NT2/D1 (cell line): ENCODE data around the gene GNAZ.

Experiments used
- SUZ12 ChIP-seq: IDR thresholded peaks from 2 replicates; pipeline ENCODE4 v1.6.1; 2011; ENCODE audit not compliant: insufficient read length, insufficient read depth; ENCODE audit errors: extremely low read depth
- YY1 ChIP-seq: IDR thresholded peaks from 2 replicates; pipeline ENCODE4 v1.6.1; 2011; ENCODE audit not compliant: insufficient read length, insufficient read depth
- ZNF274 ChIP-seq: IDR thresholded peaks from 2 replicates; pipeline ENCODE4 v1.6.1; 2011; ENCODE audit warnings: mild to moderate bottlenecking, low read depth, low read length

DNA sequence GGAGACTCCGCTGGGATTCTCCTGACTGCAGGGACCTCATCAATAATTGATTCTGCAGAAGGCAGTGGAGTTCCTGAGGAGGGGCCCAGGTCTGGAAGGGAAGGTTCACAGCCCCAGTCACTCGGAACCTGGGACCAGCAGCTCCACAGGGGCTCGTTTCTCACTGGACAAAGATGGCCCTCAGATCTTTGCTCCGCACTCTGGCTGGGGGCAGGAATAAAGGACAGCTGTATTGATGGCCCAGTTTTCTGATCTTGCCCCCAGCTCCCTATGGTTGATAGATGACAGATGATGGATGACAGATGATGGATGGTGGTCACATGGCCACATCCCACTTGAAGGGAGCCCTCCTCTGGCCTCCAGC is 98.7 kb downstream of the GNAZ start:
- no peak for TF ChIP-seq SUZ12
- TF ChIP-seq YY1: no peak
- TF ChIP-seq ZNF274: no peak
